HEK293 (cell line): Measurements from ENCODE around the gene ENTREP3.

Experiments used
- CTCF ChIA-PET: fragments of 350-600 bp; formaldehyde crosslinking; extraction: SDS; loops from one replicate; lab custom pipeline; 2021; ENCODE audit warnings: antibody characterized with exemption; lab: Yijun Ruan, JAX
- POLR2A ChIA-PET: fragments of 300-600 bp; formaldehyde crosslinking; extraction: SDS; loops from one replicate; lab custom pipeline; 2020; ENCODE audit warnings: antibody characterized with exemption, inconsistent platforms; lab: Yijun Ruan, JAX
- H3K27ac ChIP-seq: fragments of 200-500 bp; sonication (Bioruptor generic); 2 replicates; pipeline ENCODE4 v1.5.1; 2014; ENCODE audit warnings: low read depth, low read length, control low read depth, inconsistent platforms; ENCODE audit errors: extremely low read depth
- H3K36me3 ChIP-seq, 2 experiments: fragments of 200-500 bp in 1 of 2; sonication (Bioruptor generic) in 1 of 2; 1 replicate in 1 of 2; 2 replicates in 1 of 2; pipeline ENCODE4 v1.5.1; 2014 to 2017; ENCODE audit warnings: inconsistent platforms in 2 of 2, low read length in 2 of 2; ENCODE audit not compliant: control insufficient read depth in 2 of 2, insufficient read depth in 1 of 2
- H3K4me1 ChIP-seq: fragments of 200-500 bp; sonication (Bioruptor generic); 2 replicates; pipeline ENCODE4 v1.5.1; 2014; ENCODE audit warnings: mild to moderate bottlenecking, low read length, inconsistent platforms; ENCODE audit not compliant: control insufficient read depth, insufficient read depth
- H3K4me3 ChIP-seq: 2 replicates; pipeline ENCODE4 v1.5.1; 2011; ENCODE audit warnings: low read depth, mild to moderate bottlenecking, control low read depth, low read length, moderate library complexity
- H3K9me3 ChIP-seq: fragments of 200-500 bp; sonication (Bioruptor generic); 2 replicates; pipeline ENCODE4 v1.5.1; 2014; ENCODE audit warnings: low read depth, low read length, inconsistent platforms; ENCODE audit not compliant: control insufficient read depth, insufficient read depth
- ELK4 ChIP-seq: IDR thresholded peaks from 2 replicates; pipeline ENCODE4 v1.6.1; 2011; ENCODE audit warnings: mild to moderate bottlenecking, low read depth, low read length, borderline replicate concordance
- IKZF3 ChIP-seq: fragments of 450-650 bp; IDR thresholded peaks from 2 replicates; pipeline ENCODE4 v1.5.0; 2018; ENCODE audit warnings: missing biosample characterization, mild to moderate bottlenecking, missing genetic modification characterization, moderate library complexity
- KLF1 ChIP-seq: fragments of 450-650 bp; formaldehyde crosslinking; IDR thresholded peaks from 2 replicates; pipeline ENCODE4 v1.5.1; 2016; ENCODE audit warnings: missing biosample characterization, missing genetic modification characterization
- KLF17 ChIP-seq: fragments of 450-650 bp; formaldehyde crosslinking; IDR thresholded peaks from 2 replicates; pipeline ENCODE4 v1.5.1; 2016; ENCODE audit warnings: missing biosample characterization, missing genetic modification characterization
- MEIS1 ChIP-seq: sonication (generic); formaldehyde crosslinking; IDR thresholded peaks from 2 replicates; pipeline ENCODE4 v1.8.1; 2022; ENCODE audit warnings: missing genetic modification reagents, mild to moderate bottlenecking, borderline replicate concordance
- PATZ1 ChIP-seq: fragments of 450-650 bp; formaldehyde crosslinking; IDR thresholded peaks from 2 replicates; pipeline ENCODE4 v1.5.1; 2016; ENCODE audit warnings: missing biosample characterization, missing genetic modification characterization
- SCRT2 ChIP-seq: fragments of 450-650 bp; formaldehyde crosslinking; IDR thresholded peaks from 2 replicates; pipeline ENCODE4 v1.5.1; 2016; ENCODE audit warnings: missing biosample characterization, missing genetic modification characterization
- ZBTB10 ChIP-seq: fragments of 450-650 bp; formaldehyde crosslinking; IDR thresholded peaks from 2 replicates; pipeline ENCODE4 v1.5.1; 2016; ENCODE audit warnings: missing biosample characterization, missing genetic modification characterization
- ZBTB49 ChIP-seq: fragments of 450-650 bp; formaldehyde crosslinking; IDR thresholded peaks from 2 replicates; pipeline ENCODE4 v1.5.1; 2016; ENCODE audit warnings: missing biosample characterization, missing genetic modification characterization, low read depth
- ZNF146 ChIP-seq: fragments of 450-650 bp; formaldehyde crosslinking; IDR thresholded peaks from 2 replicates; pipeline ENCODE4 v1.5.1; 2016; ENCODE audit warnings: missing biosample characterization, missing genetic modification characterization
- ZNF155 ChIP-seq: fragments of 450-650 bp; formaldehyde crosslinking; IDR thresholded peaks from 2 replicates; pipeline ENCODE4 v1.5.1; 2016; ENCODE audit warnings: missing biosample characterization, missing genetic modification characterization
- ZNF169 ChIP-seq: fragments of 450-650 bp; formaldehyde crosslinking; IDR thresholded peaks from 2 replicates; pipeline ENCODE4 v1.5.1; 2016; ENCODE audit warnings: missing biosample characterization, missing genetic modification characterization
- ZNF223 ChIP-seq: fragments of 450-650 bp; formaldehyde crosslinking; IDR thresholded peaks from 2 replicates; pipeline ENCODE4 v1.5.1; 2016; ENCODE audit warnings: missing biosample characterization, missing genetic modification characterization
- ZNF248 ChIP-seq: fragments of 450-650 bp; formaldehyde crosslinking; IDR thresholded peaks from 2 replicates; pipeline ENCODE4 v1.5.1; 2017; ENCODE audit warnings: missing biosample characterization, missing genetic modification characterization
- ZNF302 ChIP-seq: fragments of 450-650 bp; formaldehyde crosslinking; IDR thresholded peaks from 2 replicates; pipeline ENCODE4 v1.5.1; 2016; ENCODE audit warnings: missing biosample characterization, missing genetic modification characterization, low read depth
- ZNF350 ChIP-seq: fragments of 450-650 bp; formaldehyde crosslinking; IDR thresholded peaks from 2 replicates; pipeline ENCODE4 v1.5.0; 2017; ENCODE audit warnings: missing biosample characterization, mild to moderate bottlenecking, missing genetic modification characterization
- ZNF510 ChIP-seq: fragments of 450-650 bp; formaldehyde crosslinking; IDR thresholded peaks from 2 replicates; pipeline ENCODE4 v1.5.1; 2018; ENCODE audit warnings: mild to moderate bottlenecking, missing genetic modification characterization, missing biosample characterization; ENCODE audit not compliant: insufficient replicate concordance
- ZNF544 ChIP-seq: fragments of 450-650 bp; formaldehyde crosslinking; IDR thresholded peaks from 2 replicates; pipeline ENCODE4 v1.5.0; 2017; ENCODE audit warnings: missing biosample characterization, missing genetic modification characterization
- ZNF549 ChIP-seq: fragments of 450-650 bp; IDR thresholded peaks from 2 replicates; pipeline ENCODE4 v1.5.1; 2018; ENCODE audit warnings: missing biosample characterization, missing genetic modification characterization, mild to moderate bottlenecking, inconsistent platforms, moderate library complexity
- ZNF677 ChIP-seq: fragments of 450-650 bp; IDR thresholded peaks from 2 replicates; pipeline ENCODE4 v1.5.0; 2018; ENCODE audit warnings: missing biosample characterization, mild to moderate bottlenecking, missing genetic modification characterization, moderate library complexity
- ZNF692 ChIP-seq: fragments of 450-650 bp; formaldehyde crosslinking; IDR thresholded peaks from 2 replicates; pipeline ENCODE4 v1.5.1; 2016; ENCODE audit warnings: missing biosample characterization, missing genetic modification characterization
- ZNF776 ChIP-seq: fragments of 450-650 bp; formaldehyde crosslinking; IDR thresholded peaks from 2 replicates; pipeline ENCODE4 v1.5.0; 2017; ENCODE audit warnings: missing biosample characterization, missing genetic modification characterization, borderline replicate concordance
- ZSCAN5A ChIP-seq: fragments of 450-650 bp; formaldehyde crosslinking; IDR thresholded peaks from 2 replicates; pipeline ENCODE4 v1.5.1; 2016; ENCODE audit warnings: missing biosample characterization, missing genetic modification characterization

Gene ENTREP3

GRCh38 chr1:155260276-155260675 lies 5.0 kb upstream of the ENTREP3 start (continued):
- TF ChIP-seq ELK4 (no peak), IKZF3 (no peak), ZNF155 (tag by site-specific recombination) (no peak), ZBTB10 (tag by site-specific recombination) (no peak), ZNF146 (tag by site-specific recombination) (no peak)

GRCh38 chr1:155256058-155256852 lies 972 bp upstream of the ENTREP3 start:
- H3K27ac ChIP-seq = peak overlapping the region; percentile 72; the same call in 1 of the 2 replicates
- peaks cover 0 to 54% of the 10 kb centered on the region in 2 experiments; a peak in 2 of 3 replicates for H3K36me3 ChIP-seq
- ChIA-PET POLR2A (interaction anchor here (1.2 to 3.7 kb wide), 3 partner anchors 17 to 83 kb away, joined by 4 to 28 read pairs (median 8); partner anchors contain the start of genes CLK2 and KRTCAP2), CTCF (interaction anchor here (0.8 to 1.5 kb wide), 4 partner anchors 10 to 50 kb away, joined by 3 to 4 read pairs (median 4); no protein-coding TSS in a partner anchor)
- no peak overlapping the region for H3K4me3 ChIP-seq
- H3K9me3 ChIP-seq = no peaks in the 10 kb centered on the region
- no peaks in the 10 kb centered on the region for H3K4me1 ChIP-seq
- TF ChIP-seq ZSCAN5A (no peak), ZNF677 (tag by site-specific recombination) (no peak), ZNF223 (tag by site-specific recombination) (no peak), ZNF248 (tag by site-specific recombination) (no peak), SCRT2 (tag by site-specific recombination) (no peak), ZNF549 (tag by site-specific recombination) (no peak), KLF17 (tag by site-specific recombination) (peak; percentile 94), PATZ1 (tag by site-specific recombination) (peak; percentile 61; the same call in 1 of the 2 replicates), KLF1 (tag by site-specific recombination) (peak; percentile 96), ZNF544 (tag by site-specific recombination) (no peak), MEIS1 (no peak), ZNF350 (tag by site-specific recombination) (no peak), ZNF510 (tag by site-specific recombination) (no peak), ZNF302 (no peak), ZNF169 (tag by site-specific recombination) (no peak), ZNF776 (no peak), ZNF692 (tag by site-specific recombination) (peak; percentile 89), ZBTB49 (no peak)
